ENCODE measurements around the gene SIX5.

Gene SIX5

DNA sequence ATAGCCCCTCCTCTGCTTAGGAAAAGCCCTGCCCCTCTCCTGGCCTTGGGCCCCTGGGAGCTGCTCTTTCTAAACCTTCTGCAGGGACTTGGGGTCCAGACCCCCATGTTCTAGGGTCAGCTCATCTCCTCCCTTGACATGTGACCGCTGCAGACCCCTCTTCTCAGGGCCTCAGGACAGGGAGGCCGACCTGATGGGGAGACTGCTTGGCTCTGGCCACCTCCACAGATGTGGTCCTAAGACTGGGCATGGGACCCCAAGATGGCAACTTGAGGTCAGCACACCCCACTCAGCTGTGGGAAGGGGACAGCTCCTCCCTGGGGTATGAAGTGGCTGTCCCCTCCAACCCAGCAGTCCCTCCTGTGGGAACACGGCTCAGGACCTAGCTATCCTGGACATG lies 3.9 kb upstream of the SIX5 start:
- no peak for DNase-seq

DNA sequence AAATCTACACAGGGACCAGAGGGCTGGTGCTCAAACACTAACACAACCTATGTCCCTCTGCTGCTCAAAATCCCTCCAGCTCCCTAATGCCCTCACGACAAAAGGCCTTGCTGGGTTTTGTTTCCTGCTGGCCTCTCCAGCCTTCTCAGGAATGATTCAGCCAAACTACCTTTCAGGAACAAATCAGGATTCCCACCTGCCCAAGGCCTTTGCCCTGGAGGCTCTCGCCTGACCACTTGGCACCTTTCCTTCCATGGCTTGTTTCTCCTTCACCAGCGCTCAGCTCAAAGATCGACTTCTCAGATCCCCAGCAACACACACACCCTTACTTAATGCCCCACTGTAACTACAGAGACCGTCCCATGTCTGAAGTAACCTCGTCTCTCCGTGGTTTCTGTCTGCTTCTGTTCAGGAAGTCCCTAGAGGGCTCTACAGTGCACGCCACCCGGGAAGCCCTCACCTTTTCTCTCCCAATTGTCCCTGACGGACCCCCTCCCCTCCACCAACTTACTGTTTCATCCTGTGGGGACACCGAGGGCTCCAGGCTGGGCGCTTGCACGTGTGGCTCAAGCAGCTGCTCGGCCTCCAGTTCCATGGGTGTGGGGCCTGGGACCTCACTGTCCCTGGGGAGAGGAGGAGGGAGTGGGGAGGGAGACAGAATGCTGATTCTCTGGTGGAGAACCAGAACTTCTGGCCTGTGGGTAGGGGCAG lies 3.2 kb upstream of the SIX5 start:
- DNase-seq = no peak

DNA sequence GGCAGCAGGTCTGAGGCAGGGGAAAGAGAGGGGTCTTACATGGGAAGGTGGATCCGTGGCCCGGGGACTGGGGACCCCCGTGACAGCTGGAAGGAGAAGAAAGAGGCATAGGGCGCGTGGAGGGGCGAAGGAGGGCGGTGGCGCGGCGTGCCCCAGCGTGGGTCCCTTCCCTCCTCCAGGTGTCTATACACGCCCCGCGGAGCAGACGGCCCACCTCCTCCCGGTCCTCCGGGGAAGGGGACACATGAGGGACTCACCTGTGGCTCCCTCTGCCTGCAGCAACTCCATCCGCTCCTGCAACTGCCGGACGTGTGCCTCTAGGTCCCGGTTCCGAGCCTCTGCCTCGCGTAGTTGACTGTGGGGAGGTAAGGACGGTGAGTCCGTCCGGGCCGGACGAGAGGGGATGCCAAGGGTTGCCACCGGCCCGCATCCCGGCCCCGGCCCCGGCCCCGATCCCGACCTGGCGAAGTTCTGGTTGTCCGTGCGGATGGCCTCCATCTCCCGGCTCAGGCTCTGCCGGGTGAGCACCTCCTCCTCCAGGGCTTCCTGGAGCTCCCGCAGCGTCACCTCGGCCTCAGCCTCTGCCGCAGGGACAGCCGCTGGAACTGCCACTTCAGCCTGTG lies 2.4 kb upstream of the SIX5 start:
- DNase-seq = no peak

DNA sequence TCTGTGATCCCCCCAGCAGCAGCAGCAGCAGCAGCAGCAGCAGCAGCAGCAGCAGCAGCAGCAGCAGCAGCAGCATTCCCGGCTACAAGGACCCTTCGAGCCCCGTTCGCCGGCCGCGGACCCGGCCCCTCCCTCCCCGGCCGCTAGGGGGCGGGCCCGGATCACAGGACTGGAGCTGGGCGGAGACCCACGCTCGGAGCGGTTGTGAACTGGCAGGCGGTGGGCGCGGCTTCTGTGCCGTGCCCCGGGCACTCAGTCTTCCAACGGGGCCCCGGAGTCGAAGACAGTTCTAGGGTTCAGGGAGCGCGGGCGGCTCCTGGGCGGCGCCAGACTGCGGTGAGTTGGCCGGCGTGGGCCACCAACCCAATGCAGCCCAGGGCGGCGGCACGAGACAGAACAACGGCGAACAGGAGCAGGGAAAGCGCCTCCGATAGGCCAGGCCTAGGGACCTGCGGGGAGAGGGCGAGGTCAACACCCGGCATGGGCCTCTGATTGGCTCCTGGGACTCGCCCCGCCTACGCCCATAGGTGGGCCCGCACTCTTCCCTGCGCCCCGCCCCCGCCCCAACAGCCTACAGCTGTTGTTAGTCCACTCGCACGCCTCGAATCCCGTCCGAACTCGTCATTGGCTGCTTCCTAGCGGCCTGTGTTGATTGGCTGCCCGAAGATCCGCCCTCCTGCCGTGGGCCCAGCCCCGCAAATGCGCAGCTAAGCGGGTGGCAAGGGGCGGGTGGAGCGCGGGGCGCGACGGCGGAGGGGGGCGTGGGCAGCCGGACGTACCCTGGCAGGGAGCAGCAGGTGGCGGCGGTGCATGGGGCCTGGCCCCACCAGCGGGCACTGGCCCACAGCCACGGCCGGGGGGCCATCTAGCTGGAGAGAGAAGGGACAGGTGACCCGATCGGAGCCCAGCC lies 1.4 kb upstream of the SIX5 start:
- DNase-seq = peak; percentile 96 to 98

DNA sequence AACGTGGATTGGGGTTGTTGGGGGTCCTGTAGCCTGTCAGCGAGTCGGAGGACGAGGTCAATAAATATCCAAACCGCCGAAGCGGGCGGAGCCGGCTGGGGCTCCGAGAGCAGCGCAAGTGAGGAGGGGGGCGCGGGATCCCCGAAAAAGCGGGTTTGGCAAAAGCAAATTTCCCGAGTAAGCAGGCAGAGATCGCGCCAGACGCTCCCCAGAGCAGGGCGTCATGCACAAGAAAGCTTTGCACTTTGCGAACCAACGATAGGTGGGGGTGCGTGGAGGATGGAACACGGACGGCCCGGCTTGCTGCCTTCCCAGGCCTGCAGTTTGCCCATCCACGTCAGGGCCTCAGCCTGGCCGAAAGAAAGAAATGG lies 754 bp upstream of the SIX5 start:
- peak in 1 of 2 experiments; percentile 74 for DNase-seq

DNA sequence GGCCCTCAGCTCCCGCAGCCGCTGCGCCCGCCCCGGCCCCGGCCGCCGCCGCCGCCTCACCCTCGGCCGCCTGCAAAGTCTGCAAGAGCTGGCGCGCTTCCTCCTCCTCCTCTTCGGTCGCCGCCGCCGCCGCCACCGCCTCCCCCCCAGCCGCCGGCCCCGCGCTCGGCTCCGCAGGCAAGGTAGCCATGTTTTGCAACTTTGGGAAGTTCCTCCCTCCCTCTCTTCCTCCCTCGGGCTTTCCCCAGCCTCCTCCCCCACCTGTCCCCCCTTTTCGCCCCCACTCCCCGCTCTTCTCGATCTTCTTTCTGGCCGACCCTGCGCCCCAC lies 433 bp downstream of the SIX5 start:
- DNase-seq = no peak

DNA sequence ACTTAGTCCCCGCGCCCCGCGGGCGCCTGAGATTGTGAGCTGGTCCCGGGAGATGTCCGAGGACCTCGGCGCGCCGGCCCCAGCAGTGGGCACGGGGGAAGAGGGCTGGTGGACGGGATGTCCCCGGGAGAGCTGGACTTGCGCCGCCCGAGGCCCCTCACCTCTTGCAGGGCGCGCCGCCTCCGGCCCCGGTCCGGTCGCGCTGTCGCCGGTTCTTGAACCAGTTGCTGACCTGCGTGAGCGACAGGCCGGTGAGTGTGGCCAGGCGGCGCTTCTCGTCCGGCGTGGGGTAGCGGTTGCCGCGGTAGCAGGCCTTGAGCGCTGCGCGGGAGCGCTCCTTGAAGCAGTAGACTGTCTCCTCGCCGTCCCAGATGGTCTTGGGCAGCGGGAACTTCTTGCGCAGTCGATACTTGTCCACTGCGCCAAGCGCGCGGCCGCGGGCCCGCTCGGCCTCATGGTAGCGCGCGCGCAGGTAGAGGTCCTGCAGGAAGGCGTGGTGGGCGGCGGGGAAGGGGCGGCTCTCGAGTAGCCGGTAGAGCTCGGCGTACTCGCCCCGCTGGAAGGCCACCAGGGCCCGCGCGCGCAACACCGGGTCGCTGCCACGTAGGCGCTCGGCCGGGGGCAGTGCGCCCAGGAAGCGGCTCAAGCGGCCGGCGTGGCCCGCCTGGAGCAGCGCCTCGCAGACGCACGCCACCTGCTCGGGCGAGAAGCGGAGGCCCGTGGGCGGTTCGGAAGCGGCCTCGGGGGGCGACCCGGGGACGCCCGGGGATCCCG lies 984 bp downstream of the SIX5 start:
- peak in 1 of 2 experiments; percentile 34 for DNase-seq

DNA sequence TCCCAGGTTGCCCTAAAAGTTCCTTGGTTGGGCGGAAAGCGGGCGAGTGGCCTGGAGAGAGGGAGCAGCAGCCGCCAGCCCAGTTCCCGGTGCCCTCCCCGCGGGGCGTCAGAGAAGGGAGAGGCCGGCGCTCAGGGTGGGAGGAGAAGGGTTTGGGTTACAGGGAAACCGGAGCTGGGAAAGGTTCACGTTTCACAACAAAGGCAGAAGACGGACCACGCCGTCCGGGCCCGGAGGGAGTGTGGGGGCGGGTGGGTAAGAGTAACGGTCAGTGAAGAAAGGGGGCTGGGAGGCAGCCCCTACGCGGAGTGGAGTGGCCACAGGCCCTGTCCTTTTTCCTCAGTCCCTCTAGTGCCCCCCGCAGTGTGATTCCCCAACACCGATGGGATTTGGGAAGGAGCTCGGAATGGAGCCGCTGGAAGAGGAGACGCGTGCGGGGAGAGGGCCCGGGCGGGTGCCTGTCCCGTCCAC lies 1.6 kb downstream of the SIX5 start:
- DNase-seq = no peak

DNA sequence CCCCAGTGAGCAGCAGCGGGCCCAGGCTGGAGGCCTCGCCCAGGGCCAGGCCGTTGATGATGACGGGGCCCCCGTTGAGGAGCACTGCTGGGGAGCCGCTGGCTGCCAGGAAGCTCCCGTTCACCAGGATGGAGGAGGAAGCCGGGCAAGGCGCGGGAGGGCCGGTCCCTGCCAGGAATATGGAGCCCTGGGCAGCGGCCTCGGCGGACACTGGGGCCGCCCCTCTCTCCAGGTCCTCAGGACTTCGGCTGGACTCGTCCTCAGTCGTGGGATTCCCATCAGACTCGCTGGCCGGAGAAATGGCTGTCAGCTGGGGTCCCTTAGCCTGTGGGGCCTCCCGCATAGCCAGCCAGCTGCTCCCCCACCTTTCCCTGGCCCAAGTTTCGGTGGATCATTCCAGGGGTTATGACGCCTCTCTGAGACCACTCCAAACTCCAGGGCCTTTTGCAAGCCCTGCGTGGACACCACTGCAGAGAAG lies 2.1 kb downstream of the SIX5 start:
- DNase-seq = no peak

DNA sequence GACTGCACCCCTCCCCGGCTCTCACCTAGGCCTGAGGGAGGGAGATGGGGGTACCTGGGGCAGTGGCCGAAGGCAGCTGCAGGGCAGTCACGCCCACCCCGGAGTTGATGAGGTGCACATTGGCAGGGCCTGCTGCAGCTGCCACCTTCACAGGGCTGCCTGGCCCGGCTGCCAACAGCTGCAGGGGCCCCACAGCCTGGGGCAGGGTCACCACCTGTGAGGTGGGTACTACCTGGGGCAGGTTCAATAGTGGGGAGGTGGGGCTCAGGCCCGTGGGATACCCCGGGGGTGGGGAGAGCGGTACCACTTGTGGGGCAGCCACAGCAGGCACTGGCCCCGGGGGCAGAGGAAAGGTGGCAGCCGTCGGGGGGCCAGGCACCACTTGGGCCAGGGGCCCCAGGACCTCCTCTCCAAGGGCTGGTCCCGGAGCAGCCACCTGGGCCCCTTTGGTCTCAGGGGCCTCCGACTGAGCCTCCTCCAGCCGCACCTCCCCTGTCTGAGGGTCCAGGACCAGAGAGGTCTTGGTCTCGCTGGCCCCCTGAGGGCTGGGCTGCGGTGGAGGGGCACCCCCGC lies 2.7 kb downstream of the SIX5 start:
- no peak for DNase-seq

DNA sequence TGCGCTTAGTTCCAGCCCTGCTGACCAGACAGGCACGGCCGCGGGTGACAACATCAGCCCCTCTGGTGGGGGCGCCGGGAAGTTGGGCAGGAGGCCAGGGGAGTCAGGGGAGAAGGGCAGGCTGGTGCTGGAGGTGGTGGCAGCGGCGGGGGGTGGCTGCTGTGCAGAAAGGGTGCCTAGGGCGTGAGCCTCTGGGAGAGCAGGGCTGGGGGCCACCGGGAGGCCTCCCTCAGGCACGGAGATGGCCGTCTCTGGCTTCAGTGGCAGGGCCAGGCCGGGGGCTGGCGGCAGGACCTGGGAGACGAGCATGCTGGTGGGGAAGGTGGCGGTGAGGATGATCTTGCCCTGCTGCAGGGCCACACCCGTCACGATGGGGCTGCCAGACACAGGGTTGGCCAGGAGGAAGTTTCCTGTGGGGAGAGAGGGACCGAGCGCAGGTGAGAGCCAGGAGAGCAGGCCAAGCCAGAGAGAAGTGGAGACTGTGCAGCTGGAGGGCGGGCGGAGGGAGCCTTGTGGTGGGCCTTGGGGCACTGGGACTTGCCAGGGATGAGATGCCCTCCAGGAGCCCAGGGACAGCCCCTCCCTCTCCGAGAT lies 3.3 kb downstream of the SIX5 start:
- no peak for DNase-seq

DNA sequence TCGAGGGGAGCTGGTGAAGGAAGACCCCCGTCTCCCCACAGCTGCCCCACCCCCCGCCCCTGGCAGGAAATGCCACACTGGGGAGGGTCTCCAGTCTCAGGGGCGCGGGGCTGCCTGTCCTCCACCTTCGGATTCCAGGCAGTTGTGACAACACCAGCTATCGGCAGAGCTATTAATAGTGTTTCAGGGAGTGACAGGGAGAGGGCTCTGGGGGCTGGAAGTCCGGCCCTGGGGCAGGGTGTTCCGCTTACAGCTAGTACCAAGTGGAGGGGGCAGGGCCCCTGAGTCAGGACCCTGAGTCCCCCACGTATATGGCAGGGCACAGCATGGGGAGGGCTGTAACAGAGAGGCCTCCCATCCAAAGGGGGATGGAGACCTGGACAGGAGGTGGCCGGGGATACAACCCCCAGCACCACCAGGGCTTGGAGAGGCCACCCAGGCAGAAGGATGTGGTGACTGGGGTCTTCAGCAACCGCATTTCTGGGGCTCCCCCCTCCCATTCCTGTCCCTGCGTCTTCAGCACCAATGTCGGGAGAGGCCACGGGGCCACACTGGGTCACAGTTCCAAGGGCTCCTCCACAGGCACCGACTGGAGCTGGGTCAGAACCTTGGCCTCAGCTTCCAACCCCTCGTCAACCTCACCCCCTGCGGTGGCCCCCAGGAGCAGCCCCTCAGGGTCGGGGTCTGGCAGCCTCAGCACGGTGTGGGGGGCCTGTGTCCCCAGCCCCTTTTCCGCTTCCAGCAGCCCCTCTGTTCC lies 3.9 kb downstream of the SIX5 start:
- DNase-seq = no peak

DNA sequence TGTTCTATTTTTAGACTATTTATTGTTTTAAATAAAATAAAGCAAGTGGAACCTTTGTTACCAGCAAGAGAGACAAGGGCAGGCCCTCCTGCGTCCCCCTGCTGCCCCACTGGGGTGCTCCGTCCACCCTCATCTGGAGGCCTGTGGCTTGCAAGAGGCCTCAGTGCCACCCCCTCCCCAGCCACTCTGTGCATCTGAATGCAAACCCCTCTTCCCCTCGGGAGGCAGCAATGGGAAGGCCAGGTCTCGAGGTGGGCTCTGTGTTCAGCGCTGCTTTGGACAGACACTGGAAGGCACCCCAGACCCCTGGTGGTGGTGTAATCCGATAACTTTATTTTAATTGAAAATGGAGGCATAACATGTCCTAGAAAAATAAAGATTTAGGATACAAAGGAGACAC lies 4.6 kb downstream of the SIX5 start:
- DNase-seq = no peak

DNA sequence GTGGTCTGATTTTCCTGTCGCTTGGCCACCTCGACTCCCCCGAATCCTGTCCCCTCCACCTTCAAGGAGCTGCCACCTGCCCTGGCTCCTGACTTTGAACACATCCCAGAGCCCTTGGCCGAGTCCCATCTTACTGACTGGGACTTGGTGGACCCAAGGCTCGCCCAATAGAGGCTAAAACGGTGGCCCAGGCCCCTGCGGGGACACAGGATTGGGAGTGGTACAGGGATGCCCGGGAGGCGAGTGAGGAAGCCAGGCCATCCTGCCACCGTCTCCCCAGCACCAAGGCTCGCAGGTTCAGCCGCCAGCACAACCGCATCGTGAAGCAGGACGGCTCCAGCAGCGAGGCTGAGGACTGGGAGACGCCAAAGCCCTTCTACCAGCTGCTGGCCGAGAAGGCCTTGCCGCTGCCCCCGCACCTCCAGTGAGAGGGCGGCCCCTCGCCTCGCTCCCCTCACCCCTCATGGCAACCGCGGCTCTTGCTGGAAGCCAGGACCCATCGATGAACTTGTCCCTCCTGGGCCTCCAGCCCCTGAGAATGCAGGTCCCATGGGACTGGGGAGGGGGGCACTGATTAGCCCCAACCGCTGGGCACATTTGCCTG lies 5.3 kb downstream of the SIX5 start:
- DNase-seq = no peak

DNA sequence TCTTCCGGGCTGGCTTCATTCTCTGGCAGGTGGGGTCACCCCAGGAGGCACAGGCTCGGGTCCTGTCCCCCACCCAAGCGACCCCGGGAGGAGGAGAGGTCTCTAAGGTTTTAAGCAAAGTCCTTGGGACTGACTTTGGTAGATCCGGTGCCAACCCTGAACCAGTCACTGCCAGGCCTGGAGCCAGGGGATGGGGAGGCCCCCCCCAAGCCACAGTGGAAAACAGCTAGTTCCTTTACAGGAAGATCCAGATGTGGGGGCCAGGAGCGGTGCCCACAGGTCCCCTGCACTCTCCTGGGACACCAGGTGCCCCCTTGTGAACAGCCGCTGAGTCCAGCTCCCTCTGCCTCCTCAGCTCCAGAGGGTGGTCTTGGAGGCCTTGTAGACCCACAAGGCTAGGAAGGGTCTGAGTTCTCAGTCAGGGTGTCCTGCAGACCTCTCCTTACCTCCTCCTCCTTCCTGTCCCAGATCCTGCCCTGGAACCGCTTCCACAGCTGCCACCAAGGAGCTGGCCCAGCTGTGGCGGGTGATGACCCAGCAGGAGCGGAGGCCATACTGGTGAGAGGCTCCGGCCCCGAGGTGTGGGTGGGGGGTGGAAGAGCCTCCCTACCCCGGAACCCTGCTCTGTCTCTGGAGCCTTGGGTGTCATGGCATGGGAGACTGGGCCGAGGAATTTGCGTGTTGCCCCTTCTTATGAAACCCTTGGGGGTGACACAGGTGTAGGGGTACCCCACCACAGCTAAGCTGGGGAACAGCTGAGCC lies 6.0 kb downstream of the SIX5 start:
- DNase-seq = no peak

DNA sequence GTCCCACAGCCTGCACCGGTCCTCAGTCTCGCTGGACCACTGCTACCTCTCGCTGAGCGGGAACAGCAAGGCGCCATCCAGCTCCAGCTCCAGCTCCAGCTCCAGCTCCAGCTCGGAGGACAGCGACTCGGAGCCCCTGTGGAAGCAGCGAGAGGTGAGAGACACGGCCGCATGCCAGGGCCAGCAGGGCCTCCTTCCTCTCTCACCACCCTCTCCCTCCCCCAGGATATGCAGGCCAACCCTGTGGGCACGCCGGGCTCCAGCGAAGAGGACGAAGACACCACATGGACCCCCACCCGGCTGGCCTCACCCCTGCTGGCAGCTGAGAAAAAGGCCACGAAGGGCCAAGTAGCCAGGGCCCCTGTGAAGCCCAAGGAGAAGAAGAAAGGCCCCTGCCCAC lies 7.3 kb downstream of the SIX5 start:
- DNase-seq = no peak

DNA sequence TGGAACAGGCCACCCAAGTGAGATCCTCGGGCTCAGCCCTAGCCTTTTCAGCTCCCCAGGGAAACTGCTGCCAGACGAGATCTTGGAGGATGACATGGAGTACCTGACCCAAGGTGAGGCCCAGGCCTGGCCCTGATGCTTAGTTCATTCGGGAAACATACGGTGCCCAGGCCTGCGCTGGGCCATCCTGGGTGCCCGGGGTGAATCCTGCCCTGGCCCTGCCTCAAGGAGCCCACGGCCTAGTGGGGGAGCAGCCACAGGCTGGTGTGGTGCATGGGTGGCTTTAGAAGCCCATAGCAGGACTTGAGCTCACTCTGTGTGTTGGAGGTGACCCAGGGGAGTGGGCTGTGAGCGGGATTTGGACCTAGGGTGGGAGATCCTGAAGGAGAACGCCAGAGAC lies 10.1 kb downstream of the SIX5 start:
- DNase-seq = no peak

DNA sequence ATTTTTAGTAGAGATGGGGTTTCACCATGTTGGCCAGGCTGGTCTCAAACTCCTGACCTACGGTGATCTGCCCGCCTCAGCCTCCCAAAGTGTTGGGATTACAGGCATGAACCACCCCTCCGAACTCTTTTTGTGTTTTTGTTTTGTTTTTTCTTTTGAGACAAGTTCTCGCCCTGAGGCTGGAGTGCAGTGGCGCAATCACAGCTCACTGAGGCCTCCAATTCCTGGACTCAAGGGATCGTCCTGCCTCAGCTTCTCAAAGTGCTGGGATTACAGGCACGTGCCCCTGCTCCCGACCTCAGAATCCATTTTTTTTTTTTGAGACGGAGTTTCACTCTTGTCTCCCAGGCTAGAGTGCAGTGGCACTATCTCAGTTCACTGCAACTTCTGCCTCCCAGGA lies 11.4 kb downstream of the SIX5 start:
- no peak for DNase-seq

DNA sequence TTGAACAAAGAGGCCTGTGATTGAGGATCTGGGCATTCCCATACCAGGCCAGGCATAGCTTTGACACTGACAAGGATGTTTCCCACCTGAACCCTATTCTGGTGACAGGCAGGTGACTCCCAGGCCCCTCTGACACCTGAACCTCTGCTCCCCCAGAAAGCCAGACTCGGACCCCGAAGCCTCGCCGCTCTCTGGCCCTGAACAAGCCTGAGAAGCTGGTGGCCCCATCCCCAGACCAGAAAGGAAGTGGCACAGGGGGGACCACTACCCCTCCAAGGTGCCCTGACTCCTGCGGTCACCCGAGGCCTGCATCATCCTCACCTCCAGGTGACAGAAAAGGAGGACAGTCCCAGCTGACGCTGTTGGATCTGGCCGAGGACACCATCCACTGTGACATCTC lies 14.7 kb downstream of the SIX5 start:
- DNase-seq = no peak

DNA sequence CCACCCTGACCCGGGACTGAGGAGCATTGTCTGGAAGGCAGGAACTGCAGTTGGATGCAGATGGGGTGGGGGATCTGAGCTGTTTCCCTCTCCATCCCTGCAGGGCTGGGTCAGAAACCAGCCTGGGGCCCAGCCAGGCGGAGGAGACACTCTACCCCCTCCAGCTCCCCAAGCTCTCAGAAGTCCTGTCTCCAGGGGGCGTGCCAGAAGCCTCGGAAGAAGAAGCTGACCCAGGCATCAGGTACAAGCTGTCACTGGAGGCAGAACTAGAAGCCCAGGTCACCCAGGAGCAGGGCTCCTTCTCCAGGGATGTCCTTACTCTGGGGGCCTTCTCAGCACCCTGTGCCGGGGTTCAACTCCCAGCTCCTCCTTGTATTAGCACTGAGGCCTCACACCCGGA lies 15.5 kb downstream of the SIX5 start:
- DNase-seq = no peak
